Natural killer cell treated with Interleukin-12 subunit alpha and Interleukin-12 subunit beta and Interleukin-15 and Interleukin-18, amount 100 ng/mL, for 72 hours (primary cell): ENCODE results near the gene NBAS. TPM values are rescaled to one million over a fixed set of nuclear protein-coding genes. Genes with fewer than 3 reads are reported as not detected.

Experiments used
- ATAC-seq, 2 donors: fragments of 150-1000 bp; cut with Tn5 transposase in 1 of 2; sonication (Bioruptor Pico), chemical (Tn5 transposase) in 1 of 2; 2 replicates each; pipeline ENCODE4 v1.10.0; 2021
- DNase-seq: peaks from one replicate; pipeline ENCODE4 v3.0.0; 2022; ENCODE audit warnings: low spot score
- H3K27ac Mint-ChIP-seq, 2 donors: 1 replicate in 1 of 2; 2 replicates in 1 of 2; pipeline ENCODE4 v1.8.0; 2022; ENCODE audit warnings: mixed read lengths in 2 of 2, mild to moderate bottlenecking in 1 of 2, moderate library complexity in 1 of 2
- H3K27me3 Mint-ChIP-seq, 2 donors: 1 replicate in 1 of 2; 2 replicates in 1 of 2; pipeline ENCODE4 v1.8.0; 2022; ENCODE audit warnings: mixed read lengths in 2 of 2
- H3K36me3 Mint-ChIP-seq: one replicate; pipeline ENCODE4 v1.8.0; 2022; ENCODE audit warnings: mixed read lengths
- H3K4me1 Mint-ChIP-seq, 2 donors: 1 replicate in 1 of 2; 2 replicates in 1 of 2; pipeline ENCODE4 v1.8.0; 2022; ENCODE audit warnings: low read depth in 2 of 2, mixed read lengths in 2 of 2, mild to moderate bottlenecking in 1 of 2
- H3K4me3 Mint-ChIP-seq: one replicate; pipeline ENCODE4 v1.8.0; 2022; ENCODE audit warnings: mixed read lengths
- H3K9me3 Mint-ChIP-seq: 2 replicates; pipeline ENCODE4 v1.8.0; 2022; ENCODE audit warnings: mixed read lengths
- total RNA-seq, 2 donors: library from RNA; stranded (reverse); gene quantifications; one replicate each; pipeline ENCODE4 v1.2.3, GENCODE V29; 2022

The NBAS gene
- total RNA-seq, 2 donors from 2014 or later = 39.0 to 49.5 TPM

DNA sequence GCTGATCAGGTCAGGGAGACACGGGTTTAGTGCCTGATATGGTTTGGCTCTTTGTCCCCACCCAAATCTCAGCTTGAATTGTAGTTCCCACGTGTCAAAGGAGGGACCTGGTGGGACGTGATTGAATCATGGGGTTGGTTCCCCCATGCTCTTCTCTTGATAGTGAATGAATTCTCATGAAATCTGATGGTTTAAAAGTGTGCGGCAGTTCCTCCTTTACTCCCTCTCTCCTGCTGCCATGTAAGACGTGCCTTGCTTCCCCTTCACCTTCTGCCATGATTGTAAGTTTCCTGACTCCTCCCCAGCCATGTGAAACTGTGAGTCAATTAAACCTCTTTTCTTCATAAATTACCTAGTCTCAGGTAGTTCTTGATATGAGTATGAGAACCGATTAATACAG is 424.5 kb downstream of the NBAS start:
- ATAC-seq (no peak), DNase-seq (no peak)
- Mint-ChIP-seq H3K27ac (no peak overlapping the region), H3K4me3 (no peak overlapping the region), H3K9me3 (peaks cover 3% of the 10 kb centered on the region), H3K27me3 (no peaks in the 10 kb centered on the region), H3K36me3 (peaks cover 5% of the 10 kb centered on the region), H3K4me1 (peaks cover 0 to 5% of the 10 kb centered on the region in 2 donors)

DNA sequence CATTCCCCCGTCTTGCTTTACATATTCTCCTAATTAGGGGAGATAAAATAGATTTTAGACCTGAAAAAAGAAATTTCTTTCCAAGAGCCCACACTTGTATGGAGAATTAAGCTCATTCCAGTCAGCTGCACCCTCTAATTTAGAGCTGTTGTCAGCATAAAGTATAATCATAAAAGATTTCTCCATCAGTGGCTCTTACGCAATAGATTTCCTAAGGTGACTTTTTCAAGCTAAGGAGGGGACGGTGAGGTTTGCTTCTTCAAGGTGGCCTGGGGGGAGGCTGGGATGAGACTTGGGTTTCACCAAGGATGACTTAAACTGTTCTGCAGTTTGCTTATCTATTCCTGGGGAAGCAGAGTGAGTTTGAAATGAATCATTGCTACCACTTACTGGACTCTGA is 426.2 kb downstream of the NBAS start:
- Mint-ChIP-seq H3K27me3 (no peaks in the 10 kb centered on the region), H3K36me3 (peaks cover 5% of the 10 kb centered on the region), H3K27ac (no peak overlapping the region), H3K4me3 (no peak overlapping the region), H3K9me3 (peaks cover 3% of the 10 kb centered on the region), H3K4me1 (no peaks in the 10 kb centered on the region)
- ATAC-seq (no peak), DNase-seq (no peak)

DNA sequence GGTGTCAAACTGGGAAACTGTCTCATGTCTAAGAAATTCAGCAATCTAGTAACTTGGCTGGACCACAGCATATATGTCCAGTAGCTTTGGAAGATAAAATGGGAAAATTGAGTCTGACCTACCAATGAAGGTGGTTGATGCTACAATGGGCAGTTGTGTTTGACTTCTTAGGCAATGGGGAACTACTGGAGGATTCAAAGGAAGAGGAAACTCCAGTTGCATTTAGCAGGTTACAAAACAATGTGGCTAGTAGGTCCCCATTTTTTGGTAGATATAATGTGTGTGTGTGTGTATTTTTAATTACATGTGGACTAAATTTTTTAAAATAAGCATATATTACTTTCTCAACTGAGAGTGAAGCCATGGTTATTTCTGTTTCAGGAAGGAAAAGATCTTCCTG is 427.7 kb downstream of the NBAS start:
- Mint-ChIP-seq H3K36me3 (peaks cover 5% of the 10 kb centered on the region), H3K9me3 (no peaks in the 10 kb centered on the region), H3K27me3 (peaks cover 0 to under 1% of the 10 kb centered on the region in 2 donors), H3K4me1 (no peaks in the 10 kb centered on the region), H3K4me3 (no peak overlapping the region), H3K27ac (no peak overlapping the region)
- no peak for ATAC-seq
- no peak for DNase-seq

DNA sequence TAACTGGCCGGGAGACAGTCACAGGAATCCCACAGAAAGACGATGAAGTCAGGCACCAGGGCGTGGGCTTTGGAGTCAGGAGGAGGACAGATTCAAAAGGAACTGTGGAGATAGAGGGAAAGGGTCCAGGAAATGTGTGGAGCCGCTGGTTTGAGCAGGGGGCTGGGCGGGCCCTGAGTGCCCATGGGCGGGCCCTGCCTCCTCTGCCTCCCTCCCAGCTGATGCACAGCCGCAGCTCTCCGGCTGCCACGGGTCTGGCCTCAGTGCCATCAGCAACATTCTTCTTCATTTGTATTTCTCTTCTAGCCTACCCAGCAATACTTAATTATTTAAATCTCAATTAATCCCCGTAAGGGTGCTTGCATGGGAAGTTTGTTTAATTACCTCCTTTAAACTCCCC is 432.3 kb downstream of the NBAS start:
- Mint-ChIP-seq H3K27me3 (peaks cover 0 to 4% of the 10 kb centered on the region in 2 donors), H3K4me3 (no peak overlapping the region), H3K9me3 (no peaks in the 10 kb centered on the region), H3K36me3 (no peaks in the 10 kb centered on the region), H3K27ac (no peak overlapping the region), H3K4me1 (no peaks in the 10 kb centered on the region)
- no peak for ATAC-seq
- DNase-seq = no peak

DNA sequence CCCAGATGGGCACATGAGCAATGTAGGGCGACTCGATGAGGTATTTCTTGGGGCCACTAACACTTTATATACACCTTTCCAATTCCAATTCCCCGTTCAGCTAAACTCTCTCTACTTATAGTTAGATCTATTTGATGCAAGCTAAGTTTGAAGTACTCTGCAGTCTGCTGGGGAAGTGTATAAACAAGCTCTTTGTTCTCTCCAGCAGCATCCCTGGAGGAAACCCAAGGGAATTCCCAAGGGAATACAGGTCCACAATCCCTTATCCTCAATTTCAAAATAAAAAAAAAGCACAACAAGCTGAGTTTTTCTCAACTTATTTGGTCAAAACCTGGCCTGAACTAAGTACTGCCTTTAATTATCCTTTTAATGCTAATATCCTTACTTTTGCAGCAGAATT is 433.3 kb downstream of the NBAS start:
- ATAC-seq (no peak), DNase-seq (no peak)
- no peaks in the 10 kb centered on the region for H3K4me1 Mint-ChIP-seq
- no peak overlapping the region for H3K27ac Mint-ChIP-seq
- no peak overlapping the region for H3K4me3 Mint-ChIP-seq
- H3K9me3 Mint-ChIP-seq = no peaks in the 10 kb centered on the region
- H3K27me3 Mint-ChIP-seq = peaks cover 0 to 4% of the 10 kb centered on the region in 2 donors
- H3K36me3 Mint-ChIP-seq = no peaks in the 10 kb centered on the region

DNA sequence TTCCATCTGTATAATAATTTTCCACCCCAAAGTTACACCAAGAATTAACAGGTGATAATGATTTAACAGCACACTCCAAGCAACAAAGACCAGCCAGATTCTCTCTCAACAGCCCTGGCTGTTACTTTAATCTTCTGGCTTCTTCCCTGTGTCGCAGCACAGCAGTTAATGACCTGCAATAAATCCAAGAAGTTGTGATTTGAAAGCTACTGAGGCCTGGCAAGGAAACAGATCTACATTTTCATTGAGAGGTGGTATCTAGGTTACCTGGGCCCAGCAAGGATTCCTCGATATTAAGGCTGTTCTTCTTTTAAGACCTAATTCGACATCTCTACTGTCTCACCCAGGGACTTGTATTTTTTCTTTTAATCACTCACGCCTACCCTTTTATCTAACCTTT is 433.8 kb downstream of the NBAS start:
- Mint-ChIP-seq H3K4me3 (no peak overlapping the region), H3K9me3 (no peaks in the 10 kb centered on the region), H3K36me3 (no peaks in the 10 kb centered on the region), H3K27ac (no peak overlapping the region), H3K4me1 (no peaks in the 10 kb centered on the region), H3K27me3 (peaks cover 0 to 4% of the 10 kb centered on the region in 2 donors)
- ATAC-seq = no peak
- DNase-seq = no peak

DNA sequence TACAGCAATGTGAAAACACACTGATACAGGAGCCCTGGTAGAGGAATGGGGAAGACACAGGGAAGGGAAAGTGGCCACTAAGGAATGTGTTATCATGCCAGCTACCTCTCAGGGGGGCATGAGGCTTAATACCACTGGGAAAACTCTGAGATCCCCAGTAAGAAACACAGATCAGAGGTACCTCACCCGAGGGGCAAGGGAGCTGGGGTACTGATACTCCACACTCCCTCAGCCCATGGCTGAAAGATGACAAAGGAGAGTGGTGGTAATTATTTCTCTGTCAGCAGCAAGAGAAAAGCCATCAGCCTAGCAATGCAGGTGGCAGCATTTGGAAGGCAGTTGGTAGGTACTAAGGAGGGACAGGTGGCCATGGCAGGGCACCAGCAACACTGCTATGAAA is 434.8 kb downstream of the NBAS start:
- Mint-ChIP-seq H3K27ac (no peak overlapping the region), H3K36me3 (no peaks in the 10 kb centered on the region), H3K4me1 (no peaks in the 10 kb centered on the region), H3K9me3 (no peaks in the 10 kb centered on the region), H3K27me3 (peaks cover 0 to 6% of the 10 kb centered on the region in 2 donors), H3K4me3 (no peak overlapping the region)
- DNase-seq (no peak), ATAC-seq (no peak)

DNA sequence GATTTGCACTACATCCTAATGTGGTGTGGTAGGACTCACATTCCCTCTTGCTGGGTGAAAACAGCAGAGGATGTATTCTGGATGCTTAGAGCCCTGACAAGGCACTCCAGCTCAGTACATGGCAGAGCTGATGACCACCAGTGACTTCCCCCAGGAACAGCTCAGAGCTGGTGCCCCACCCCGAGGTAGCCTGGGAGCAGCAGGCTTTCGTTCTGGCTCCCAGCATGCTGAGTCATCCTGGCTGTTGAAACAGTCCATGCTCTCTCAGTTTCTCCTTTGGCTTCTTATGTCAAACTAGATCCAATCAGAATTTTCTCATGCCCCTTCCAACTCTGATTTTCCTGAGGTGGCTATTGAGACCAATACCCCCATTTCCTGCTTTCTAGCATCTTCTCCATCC is 438.2 kb downstream of the NBAS start:
- Mint-ChIP-seq H3K27ac (no peak overlapping the region), H3K27me3 (peaks cover 0 to 5% of the 10 kb centered on the region in 2 donors), H3K9me3 (no peaks in the 10 kb centered on the region), H3K4me3 (no peak overlapping the region), H3K4me1 (no peaks in the 10 kb centered on the region), H3K36me3 (no peaks in the 10 kb centered on the region)
- DNase-seq = no peak
- ATAC-seq = no peak

DNA sequence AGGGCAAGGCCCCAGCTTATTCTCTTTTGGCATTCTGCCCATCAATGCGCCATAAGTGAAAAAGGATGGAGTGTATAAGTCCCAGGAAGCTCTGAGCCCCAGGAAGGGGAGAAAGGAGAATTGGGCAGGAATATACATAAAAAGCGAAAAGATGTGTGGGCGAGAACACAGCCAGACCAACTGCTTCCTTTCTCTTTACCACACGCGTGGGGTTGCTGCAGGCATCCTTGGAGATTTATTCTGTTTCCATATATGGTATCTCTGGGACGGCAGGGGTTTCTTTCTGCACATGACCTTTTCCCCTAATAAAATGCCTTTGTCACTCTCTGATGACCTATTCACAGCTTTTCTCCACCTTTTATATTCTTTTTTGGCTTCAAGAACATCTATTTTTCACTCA is 440.5 kb downstream of the NBAS start:
- H3K9me3 Mint-ChIP-seq = no peaks in the 10 kb centered on the region
- no peaks in the 10 kb centered on the region for H3K4me1 Mint-ChIP-seq
- peaks cover 0 to 5% of the 10 kb centered on the region in 2 donors for H3K27me3 Mint-ChIP-seq
- no peak overlapping the region for H3K4me3 Mint-ChIP-seq
- H3K27ac Mint-ChIP-seq = no peak overlapping the region
- H3K36me3 Mint-ChIP-seq = no peaks in the 10 kb centered on the region
- ATAC-seq = no peak
- DNase-seq = no peak

DNA sequence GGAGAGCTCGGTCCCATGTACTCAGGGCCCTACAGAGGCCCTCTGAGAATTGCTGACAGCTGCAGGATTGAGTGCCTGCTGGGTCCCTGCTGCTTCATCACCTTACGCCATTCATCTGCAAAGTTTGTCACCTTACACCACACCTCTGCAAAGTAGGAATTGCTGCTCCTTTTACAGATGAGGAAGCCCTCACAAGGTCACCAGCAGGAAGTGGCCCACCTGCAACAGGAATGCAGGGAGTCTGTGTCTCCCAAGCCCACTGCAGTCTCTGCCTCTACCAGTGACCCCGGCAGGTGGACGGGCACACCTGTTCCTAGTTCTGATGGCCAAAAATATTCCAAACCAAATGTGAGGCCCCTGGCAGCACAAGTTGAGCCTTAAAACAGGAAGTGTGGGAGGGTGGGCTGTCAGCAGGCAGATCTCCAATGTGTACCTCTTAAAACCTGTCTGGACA is 441.4 kb downstream of the NBAS start:
- Mint-ChIP-seq H3K36me3 (no peaks in the 10 kb centered on the region), H3K4me1 (no peaks in the 10 kb centered on the region), H3K27me3 (peaks cover 0 to 5% of the 10 kb centered on the region in 2 donors), H3K9me3 (no peaks in the 10 kb centered on the region), H3K27ac (no peak overlapping the region), H3K4me3 (no peak overlapping the region)
- ATAC-seq (no peak), DNase-seq (no peak)

DNA sequence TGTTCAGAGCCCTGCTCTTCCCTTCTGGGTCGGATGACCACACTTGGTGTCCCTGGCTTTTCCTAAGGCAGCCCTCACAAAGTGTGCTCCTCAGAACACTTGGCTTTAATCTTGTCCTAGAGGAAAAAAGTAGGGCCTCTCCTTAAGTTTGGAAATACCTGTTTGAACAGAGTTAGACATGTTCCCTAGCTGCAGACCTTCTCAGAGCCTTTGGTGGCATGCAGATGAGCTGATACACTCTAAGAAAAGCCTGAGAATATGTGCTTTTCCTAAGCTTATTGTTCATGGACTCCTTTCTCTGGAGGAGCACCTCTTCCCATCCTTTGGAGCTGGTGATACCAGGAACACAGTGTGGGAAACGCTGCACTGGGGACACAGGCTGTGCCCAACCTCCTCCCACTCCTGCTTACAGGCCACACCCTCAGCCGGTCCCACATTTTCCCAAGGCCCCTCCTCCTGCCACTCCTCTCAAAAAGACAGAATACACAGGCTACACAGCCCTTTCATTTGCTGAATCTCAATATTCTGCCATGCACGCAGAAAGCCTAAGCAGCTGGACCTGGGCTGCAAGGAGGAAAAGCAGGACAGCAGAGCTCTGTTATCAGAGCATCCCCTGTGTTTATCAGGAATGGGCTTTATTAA is 443.6 kb downstream of the NBAS start:
- DNase-seq (no peak), ATAC-seq (no peak)
- Mint-ChIP-seq H3K4me1 (no peaks in the 10 kb centered on the region), H3K36me3 (peaks cover 6% of the 10 kb centered on the region), H3K27ac (no peak overlapping the region), H3K27me3 (peaks cover 0 to 5% of the 10 kb centered on the region in 2 donors), H3K9me3 (peaks cover 3% of the 10 kb centered on the region), H3K4me3 (no peak overlapping the region)

Other genes with a start within 250 kb of the NBAS start
- 10 to 100 TPM; 89.2 to 91.6 TPM for gene DDX1, start 30.5 kb upstream of the NBAS start, total RNA-seq